Measurements from ENCODE around the gene DNAH10. TPM values are rescaled to one million over a fixed set of nuclear protein-coding genes. Genes with fewer than 3 reads are reported as not detected.

Gene DNAH10
- total RNA-seq, 1 experiment from 2014 or later = 0.09 TPM

DNA sequence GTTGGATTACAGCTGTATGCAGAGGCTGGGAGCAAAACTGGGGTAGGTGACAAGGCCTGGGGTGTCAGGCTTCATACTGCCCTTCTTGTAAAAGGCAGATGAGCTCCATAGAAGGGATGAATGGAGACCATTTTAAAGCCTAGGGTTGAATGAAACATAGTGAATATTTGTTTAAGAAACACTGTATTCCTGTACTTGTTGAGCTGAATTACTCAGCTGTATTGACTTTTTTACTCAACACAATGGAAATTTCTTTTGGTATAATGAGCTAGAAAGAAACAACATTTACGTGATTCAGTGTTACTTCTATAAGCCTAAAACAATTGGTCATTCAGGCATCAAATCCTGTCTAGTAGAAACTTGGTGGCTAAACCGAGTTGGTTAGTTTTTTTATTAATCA lies 35.9 kb upstream of the DNAH10 start:
- POLR2A ChIA-PET = no interaction called here
- Mint-ChIP-seq H3K36me3 (peaks cover 61% of the 10 kb centered on the region), H3K4me1 (no peaks in the 10 kb centered on the region), H3K27ac (no peak overlapping the region), H3K4me3 (no peak overlapping the region), H3K9me3 (no peaks in the 10 kb centered on the region), H3K27me3 (ENCODE audit: low read depth) (no peaks in the 10 kb centered on the region)
- CTCF ChIA-PET = no interaction called here
- DNase-seq (ENCODE audit: low spot score) (no peak), ATAC-seq (no peak)
- TF ChIP-seq, protein P1, sequence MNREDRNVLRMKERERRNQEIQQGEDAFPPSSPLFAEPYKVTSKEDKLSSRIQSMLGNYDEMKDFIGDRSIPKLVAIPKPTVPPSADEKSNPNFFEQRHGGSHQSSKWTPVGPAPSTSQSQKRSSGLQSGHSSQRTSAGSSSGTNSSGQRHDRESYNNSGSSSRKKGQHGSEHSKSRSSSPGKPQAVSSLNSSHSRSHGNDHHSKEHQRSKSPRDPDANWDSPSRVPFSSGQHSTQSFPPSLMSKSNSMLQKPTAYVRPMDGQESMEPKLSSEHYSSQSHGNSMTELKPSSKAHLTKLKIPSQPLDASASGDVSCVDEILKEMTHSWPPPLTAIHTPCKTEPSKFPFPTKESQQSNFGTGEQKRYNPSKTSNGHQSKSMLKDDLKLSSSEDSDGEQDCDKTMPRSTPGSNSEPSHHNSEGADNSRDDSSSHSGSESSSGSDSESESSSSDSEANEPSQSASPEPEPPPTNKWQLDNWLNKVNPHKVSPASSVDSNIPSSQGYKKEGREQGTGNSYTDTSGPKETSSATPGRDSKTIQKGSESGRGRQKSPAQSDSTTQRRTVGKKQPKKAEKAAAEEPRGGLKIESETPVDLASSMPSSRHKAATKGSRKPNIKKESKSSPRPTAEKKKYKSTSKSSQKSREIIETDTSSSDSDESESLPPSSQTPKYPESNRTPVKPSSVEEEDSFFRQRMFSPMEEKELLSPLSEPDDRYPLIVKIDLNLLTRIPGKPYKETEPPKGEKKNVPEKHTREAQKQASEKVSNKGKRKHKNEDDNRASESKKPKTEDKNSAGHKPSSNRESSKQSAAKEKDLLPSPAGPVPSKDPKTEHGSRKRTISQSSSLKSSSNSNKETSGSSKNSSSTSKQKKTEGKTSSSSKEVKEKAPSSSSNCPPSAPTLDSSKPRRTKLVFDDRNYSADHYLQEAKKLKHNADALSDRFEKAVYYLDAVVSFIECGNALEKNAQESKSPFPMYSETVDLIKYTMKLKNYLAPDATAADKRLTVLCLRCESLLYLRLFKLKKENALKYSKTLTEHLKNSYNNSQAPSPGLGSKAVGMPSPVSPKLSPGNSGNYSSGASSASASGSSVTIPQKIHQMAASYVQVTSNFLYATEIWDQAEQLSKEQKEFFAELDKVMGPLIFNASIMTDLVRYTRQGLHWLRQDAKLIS (CRISPR knock-in tag; IDR thresholded peaks at IDR 0.05; ENCODE audit: borderline replicate concordance) = no peak
- TF ChIP-seq E2F1 (CRISPR knock-in tag; IDR thresholded peaks at IDR 0.05) (no peak), SOX15 (CRISPR knock-in tag; IDR thresholded peaks at IDR 0.05) (no peak), NR2C2 (CRISPR knock-in tag; IDR thresholded peaks at IDR 0.05) (no peak), JUN (CRISPR knock-in tag; IDR thresholded peaks at IDR 0.05) (no peak), ZNF317 (CRISPR knock-in tag; IDR thresholded peaks at IDR 0.05; ENCODE audit: borderline replicate concordance, low read depth) (no peak), ZBTB21 (CRISPR knock-in tag; IDR thresholded peaks at IDR 0.05; ENCODE audit: borderline replicate concordance) (no peak), GRHL2 (CRISPR knock-in tag; IDR thresholded peaks at IDR 0.05; ENCODE audit: insufficient replicate concordance, severe bottlenecking) (no peak), ZNF121 (CRISPR knock-in tag; IDR thresholded peaks at IDR 0.05) (no peak), ZNF423 (CRISPR knock-in tag; IDR thresholded peaks at IDR 0.05) (no peak), AR (CRISPR knock-in tag; IDR thresholded peaks at IDR 0.05) (no peak), ZNF396 (CRISPR knock-in tag; IDR thresholded peaks at IDR 0.05; ENCODE audit: borderline replicate concordance) (no peak), ZNF532 (CRISPR knock-in tag; IDR thresholded peaks at IDR 0.05; ENCODE audit: borderline replicate concordance) (no peak), FOXJ3 (CRISPR knock-in tag; IDR thresholded peaks at IDR 0.05; ENCODE audit: borderline replicate concordance) (no peak), SMAD4 (CRISPR knock-in tag; IDR thresholded peaks at IDR 0.05) (no peak)
- TF ChIP-seq, protein P2, sequence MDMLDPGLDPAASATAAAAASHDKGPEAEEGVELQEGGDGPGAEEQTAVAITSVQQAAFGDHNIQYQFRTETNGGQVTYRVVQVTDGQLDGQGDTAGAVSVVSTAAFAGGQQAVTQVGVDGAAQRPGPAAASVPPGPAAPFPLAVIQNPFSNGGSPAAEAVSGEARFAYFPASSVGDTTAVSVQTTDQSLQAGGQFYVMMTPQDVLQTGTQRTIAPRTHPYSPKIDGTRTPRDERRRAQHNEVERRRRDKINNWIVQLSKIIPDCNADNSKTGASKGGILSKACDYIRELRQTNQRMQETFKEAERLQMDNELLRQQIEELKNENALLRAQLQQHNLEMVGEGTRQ (CRISPR knock-in tag; IDR thresholded peaks at IDR 0.05) = no peak
- TF ChIP-seq, protein P3, sequence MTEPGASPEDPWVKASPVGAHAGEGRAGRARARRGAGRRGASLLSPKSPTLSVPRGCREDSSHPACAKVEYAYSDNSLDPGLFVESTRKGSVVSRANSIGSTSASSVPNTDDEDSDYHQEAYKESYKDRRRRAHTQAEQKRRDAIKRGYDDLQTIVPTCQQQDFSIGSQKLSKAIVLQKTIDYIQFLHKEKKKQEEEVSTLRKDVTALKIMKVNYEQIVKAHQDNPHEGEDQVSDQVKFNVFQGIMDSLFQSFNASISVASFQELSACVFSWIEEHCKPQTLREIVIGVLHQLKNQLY (CRISPR knock-in tag; IDR thresholded peaks at IDR 0.05) = no peak
- TF ChIP-seq, protein P4, sequence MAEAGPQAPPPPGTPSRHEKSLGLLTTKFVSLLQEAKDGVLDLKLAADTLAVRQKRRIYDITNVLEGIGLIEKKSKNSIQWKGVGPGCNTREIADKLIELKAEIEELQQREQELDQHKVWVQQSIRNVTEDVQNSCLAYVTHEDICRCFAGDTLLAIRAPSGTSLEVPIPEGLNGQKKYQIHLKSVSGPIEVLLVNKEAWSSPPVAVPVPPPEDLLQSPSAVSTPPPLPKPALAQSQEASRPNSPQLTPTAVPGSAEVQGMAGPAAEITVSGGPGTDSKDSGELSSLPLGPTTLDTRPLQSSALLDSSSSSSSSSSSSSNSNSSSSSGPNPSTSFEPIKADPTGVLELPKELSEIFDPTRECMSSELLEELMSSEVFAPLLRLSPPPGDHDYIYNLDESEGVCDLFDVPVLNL (CRISPR knock-in tag; IDR thresholded peaks at IDR 0.05; ENCODE audit: borderline replicate concordance, low read depth) = no peak
